Calu3 (cell line): Measurements from ENCODE around the gene VWA1. TPM values are rescaled to one million over a fixed set of nuclear protein-coding genes. Genes with fewer than 3 reads are reported as not detected.
A peak's percentile ranks its signal among the peaks of the same experiment; 100 is the strongest.

ENCODE experiments used
- BruUV-seq: library from RNA; stranded (reverse); fragments of 400-500 nt; replicated peaks from 2 replicates; lab custom pipeline; 2021; lab: Mats Ljungman, UMichigan
- CTCF ChIA-PET: fragments of 300-600 bp; sonication (Branson Sonifier 250); formaldehyde crosslinking; loops from one replicate; lab custom pipeline; 2022; ENCODE audit warnings: antibody characterized with exemption; lab: Charles Lee
- DNase-seq: peaks from one replicate; pipeline ENCODE4 v3.0.0; 2022
- H3K27ac Mint-ChIP-seq: one replicate; pipeline ENCODE4 v1.8.0; 2022; ENCODE audit warnings: mixed read lengths; ENCODE audit not compliant: unreplicated experiment
- H3K27me3 Mint-ChIP-seq: one replicate; pipeline ENCODE4 v1.8.0; 2022; ENCODE audit warnings: mixed read lengths; ENCODE audit not compliant: unreplicated experiment
- H3K36me3 Mint-ChIP-seq: one replicate; pipeline ENCODE4 v1.8.0; 2022; ENCODE audit warnings: mild to moderate bottlenecking, moderate library complexity, mixed read lengths; ENCODE audit not compliant: insufficient read depth, unreplicated experiment
- H3K4me1 Mint-ChIP-seq: one replicate; pipeline ENCODE4 v1.8.0; 2022; ENCODE audit warnings: mild to moderate bottlenecking, low read depth, mixed read lengths; ENCODE audit not compliant: unreplicated experiment
- H3K4me3 Mint-ChIP-seq: one replicate; pipeline ENCODE4 v1.8.0; 2022; ENCODE audit warnings: mild to moderate bottlenecking, low read depth, moderate library complexity, mixed read lengths; ENCODE audit not compliant: unreplicated experiment
- H3K9me3 Mint-ChIP-seq: one replicate; pipeline ENCODE4 v1.8.0; 2022; ENCODE audit warnings: low read depth, mixed read lengths; ENCODE audit not compliant: unreplicated experiment
- CTCF ChIP-seq: fragments of 200-600 bp; IDR thresholded peaks from one replicate; pipeline ENCODE4 v1.8.0; 2022; ENCODE audit warnings: antibody characterized with exemption; ENCODE audit not compliant: unreplicated experiment
- intact Hi-C: fragments of 100-400 bp; cut with micrococcal nuclease; formaldehyde crosslinking; loops from one replicate; pipeline ENCODE4 v1.10.0; 2022; ENCODE audit not compliant: unreplicated experiment
- total RNA-seq: library from RNA; stranded (reverse); gene quantifications from 2 replicates; pipeline ENCODE4 v1.2.3, GENCODE V29; 2022

Gene VWA1
- total RNA-seq, 1 experiment from 2014 or later, result 78.9 TPM

- TF ChIP-seq CTCF, result no peak
- Mint-ChIP-seq H3K27me3 (no peaks in the 10 kb centered on the region), H3K4me3 (no peak overlapping the region), H3K27ac (no peak overlapping the region), H3K4me1 (no peaks in the 10 kb centered on the region), H3K9me3 (no peaks in the 10 kb centered on the region), H3K36me3 (peaks cover 62% of the 10 kb centered on the region)
- no peak for DNase-seq
- CTCF ChIA-PET, result no interaction called here
- intact Hi-C loops, result no loop called here
- BruUV-seq, result no TSS peak
These were observed 47.4 kb upstream of the VWA1 start for GRCh38 chr1:1388078-1388472.

- no peak for TF ChIP-seq CTCF
These were observed 44.8 kb upstream of the VWA1 start for GRCh38 chr1:1390675-1391074.

GRCh38 chr1:1391225-1391624 lies 44.3 kb upstream of the VWA1 start:
- Mint-ChIP-seq H3K4me3 (no peak overlapping the region), H3K9me3 (no peaks in the 10 kb centered on the region), H3K36me3 (peaks cover 74% of the 10 kb centered on the region), H3K27me3 (no peaks in the 10 kb centered on the region), H3K27ac (no peak overlapping the region), H3K4me1 (no peaks in the 10 kb centered on the region)
- no peak for DNase-seq
- CTCF ChIA-PET, result no interaction called here
- intact Hi-C loops, result no loop called here
- TSS peak; percentile 2 for BruUV-seq
- TF ChIP-seq CTCF, result no peak

More at GRCh38 chr1:1390675-1391074, 44.8 kb upstream of the VWA1 start:
- CTCF ChIA-PET, result no interaction called here
- no TSS peak for BruUV-seq
- no peaks in the 10 kb centered on the region for H3K9me3 Mint-ChIP-seq
- intact Hi-C loops, result no loop called here
- no peak for DNase-seq
- H3K4me3 Mint-ChIP-seq, result no peak overlapping the region
- no peaks in the 10 kb centered on the region for H3K4me1 Mint-ChIP-seq
- H3K27me3 Mint-ChIP-seq, result no peaks in the 10 kb centered on the region
- H3K27ac Mint-ChIP-seq, result no peak overlapping the region
- H3K36me3 Mint-ChIP-seq, result peaks cover 76% of the 10 kb centered on the region

- peaks cover 74% of the 10 kb centered on the region for H3K36me3 Mint-ChIP-seq
These were observed 42.5 kb upstream of the VWA1 start for GRCh38 chr1:1393014-1393413.

More at GRCh38 chr1:1393014-1393413, 42.5 kb upstream of the VWA1 start:
- CTCF ChIA-PET, result no interaction called here
- no peaks in the 10 kb centered on the region for H3K4me1 Mint-ChIP-seq
- no peaks in the 10 kb centered on the region for H3K9me3 Mint-ChIP-seq
- H3K4me3 Mint-ChIP-seq, result no peak overlapping the region
- no peaks in the 10 kb centered on the region for H3K27me3 Mint-ChIP-seq
- no peak for DNase-seq
- intact Hi-C loops, result no loop called here
- no TSS peak for BruUV-seq
- H3K27ac Mint-ChIP-seq, result no peak overlapping the region
- no peak for TF ChIP-seq CTCF
